Hematopoietic multipotent progenitor cell treated with erythropoietin and hydrocortisone succinate and interleukin-3 and kit ligand, for 6 days (in vitro differentiated cells): ENCODE measurements around the gene HMCN2.

Source experiments
- DNase-seq: peaks from one replicate; pipeline ENCODE4 v3.0.0-alpha.2; 2015

HMCN2 gene

DNA sequence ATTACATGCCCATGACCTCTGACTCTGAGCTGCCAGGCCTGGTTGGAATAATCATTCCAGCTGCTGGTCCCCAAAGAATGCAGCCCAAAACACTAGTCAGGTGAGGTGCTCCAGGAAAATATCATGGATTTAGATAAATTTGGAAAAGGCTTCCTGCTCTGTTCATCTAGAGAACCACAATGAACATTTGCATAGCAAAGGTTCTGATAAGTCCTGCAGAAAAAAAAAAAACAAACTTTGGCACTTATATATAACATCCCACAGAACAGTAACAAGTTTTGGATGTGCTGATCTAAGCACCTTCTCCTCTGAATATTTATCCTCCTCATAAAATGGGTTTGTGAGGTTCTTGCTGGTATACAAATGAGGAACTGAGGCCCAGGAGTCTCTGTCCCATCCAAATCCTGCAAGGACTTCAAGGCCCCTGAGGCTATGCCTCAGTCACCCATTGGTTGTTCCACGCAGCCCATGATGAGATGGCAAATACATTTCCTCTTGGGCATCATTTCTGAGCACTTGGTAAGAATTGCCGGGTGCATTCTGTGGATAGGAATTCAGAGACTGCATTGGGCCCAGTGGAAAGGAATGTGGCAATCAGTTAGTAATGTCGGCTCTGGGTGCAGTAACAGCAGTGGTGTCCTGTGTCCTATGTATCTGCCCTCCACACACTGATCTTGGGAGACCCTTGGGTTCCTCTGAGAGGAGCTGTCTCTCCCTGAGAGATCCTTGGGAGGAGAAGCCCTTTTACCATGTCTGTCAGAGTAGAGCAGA, 105.8 kb downstream of the HMCN2 start:
- no peak for DNase-seq

DNA sequence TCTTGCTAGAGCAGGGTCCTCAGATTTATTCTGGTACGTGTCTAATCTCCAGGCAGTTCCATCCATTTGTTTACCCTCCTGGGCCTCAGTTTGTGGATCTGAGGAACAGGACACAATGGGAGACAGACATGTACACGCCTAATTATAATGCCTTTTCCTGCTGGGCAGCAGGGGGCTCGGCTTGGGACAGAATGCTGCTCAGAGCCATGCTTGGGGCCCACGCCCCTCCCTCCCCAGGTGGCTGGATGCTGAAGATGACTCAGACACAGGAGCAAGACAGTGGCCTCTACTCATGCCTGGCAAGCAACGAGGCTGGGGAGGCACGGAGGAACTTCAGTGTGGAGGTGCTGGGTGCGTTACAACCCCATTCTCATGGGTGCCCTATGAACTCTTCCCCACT, 106.5 kb downstream of the HMCN2 start:
- no peak for DNase-seq

DNA sequence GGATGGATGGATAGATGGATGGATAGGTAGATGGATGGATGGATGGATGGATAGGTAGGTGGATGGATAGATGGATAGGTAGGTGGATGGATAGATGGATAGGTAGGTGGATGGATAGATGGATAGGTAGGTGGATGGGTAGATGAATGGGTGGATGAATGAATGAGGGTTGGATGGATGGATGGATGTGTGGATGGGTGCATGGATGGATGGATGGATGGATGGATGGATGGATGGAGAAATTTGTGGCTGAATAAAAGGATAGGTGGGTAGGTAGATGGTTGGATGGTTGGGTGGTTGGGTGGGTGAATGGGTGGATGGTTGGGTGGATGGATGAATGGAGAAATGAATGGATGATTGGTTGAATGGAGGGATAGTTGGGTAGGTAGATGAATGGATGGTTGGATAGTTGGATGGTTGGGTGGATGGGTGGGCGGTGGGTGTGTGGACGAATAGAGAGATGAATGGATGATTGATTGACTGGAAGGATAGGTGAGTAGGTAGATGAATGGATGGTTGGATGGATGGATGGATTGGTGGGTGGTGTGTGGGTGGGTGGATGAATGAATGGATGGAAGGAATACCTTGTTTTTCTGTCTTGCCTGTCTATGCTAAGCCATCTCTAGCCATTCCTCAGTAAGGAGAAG, 108.2 kb downstream of the HMCN2 start:
- no peak for DNase-seq

DNA sequence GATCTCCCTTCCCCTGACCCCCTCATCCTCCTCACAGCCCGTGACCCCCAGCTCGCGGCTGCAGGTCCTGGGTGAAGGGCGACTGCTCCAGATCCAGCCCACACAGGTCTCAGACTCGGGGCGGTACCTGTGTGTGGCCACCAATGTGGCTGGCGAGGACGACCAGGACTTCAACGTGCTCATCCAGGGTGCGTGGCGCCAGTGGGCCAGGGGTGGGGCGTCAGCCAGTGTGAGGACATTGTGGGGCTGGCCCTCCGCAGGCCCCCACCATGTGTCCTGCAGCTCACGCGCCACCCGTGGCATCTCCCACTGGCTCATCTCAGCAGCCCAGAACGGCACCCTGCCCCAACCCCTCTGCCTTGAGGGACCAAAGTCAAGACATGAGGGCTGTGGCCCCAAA, 112.1 kb downstream of the HMCN2 start:
- no peak for DNase-seq

DNA sequence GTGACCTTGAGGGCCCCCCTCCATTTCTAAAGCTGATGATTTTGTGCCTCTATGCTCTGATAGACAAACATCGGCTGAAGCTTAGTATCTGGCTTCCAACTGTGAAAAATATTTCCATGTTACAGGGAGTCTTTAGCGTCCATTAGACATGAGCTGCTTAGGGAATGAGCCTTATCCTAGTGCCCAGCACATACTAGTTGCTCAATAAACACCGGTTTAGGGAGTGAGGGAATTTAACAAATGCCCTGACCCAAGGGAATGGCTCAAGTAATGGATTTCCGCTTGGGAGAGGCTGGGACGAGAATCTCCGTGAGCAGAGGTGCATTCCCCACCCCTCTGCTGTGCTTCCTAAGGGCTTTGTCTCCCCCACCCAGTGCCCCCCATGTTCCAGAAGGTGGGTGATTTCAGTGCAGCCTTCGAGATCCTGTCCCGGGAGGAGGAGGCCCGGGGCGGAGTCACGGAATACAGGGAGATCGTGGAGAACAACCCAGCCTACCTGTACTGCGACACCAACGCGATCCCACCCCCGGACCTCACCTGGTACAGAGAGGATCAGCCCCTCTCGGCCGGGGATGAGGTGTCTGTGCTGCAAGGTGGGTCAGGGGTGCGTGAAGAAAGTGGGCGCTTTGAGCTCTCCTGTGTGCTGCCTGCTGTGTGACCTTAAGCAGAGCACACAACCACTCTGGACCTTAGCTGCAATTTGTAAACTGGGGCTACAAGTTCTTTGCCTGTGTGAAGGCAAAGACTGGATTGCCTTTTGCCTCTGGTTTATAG, 113.5 kb downstream of the HMCN2 start:
- no peak for DNase-seq

DNA sequence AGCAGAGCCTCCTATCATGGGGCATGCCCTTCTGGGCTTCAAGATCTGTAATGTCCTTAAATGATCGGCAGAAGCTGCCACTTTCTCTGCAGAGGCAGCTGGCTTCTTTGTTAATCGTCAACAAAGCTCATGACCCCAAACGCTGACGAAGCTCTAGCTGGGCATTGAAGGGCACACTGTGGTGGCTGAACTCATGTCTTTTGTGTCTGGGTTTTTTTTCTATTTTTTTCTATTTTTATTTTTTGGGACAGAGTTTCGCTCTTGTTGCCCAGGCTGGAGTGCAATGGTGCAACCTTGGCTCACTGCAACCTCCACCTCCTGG, 114.0 kb downstream of the HMCN2 start:
- DNase-seq = no peak

DNA sequence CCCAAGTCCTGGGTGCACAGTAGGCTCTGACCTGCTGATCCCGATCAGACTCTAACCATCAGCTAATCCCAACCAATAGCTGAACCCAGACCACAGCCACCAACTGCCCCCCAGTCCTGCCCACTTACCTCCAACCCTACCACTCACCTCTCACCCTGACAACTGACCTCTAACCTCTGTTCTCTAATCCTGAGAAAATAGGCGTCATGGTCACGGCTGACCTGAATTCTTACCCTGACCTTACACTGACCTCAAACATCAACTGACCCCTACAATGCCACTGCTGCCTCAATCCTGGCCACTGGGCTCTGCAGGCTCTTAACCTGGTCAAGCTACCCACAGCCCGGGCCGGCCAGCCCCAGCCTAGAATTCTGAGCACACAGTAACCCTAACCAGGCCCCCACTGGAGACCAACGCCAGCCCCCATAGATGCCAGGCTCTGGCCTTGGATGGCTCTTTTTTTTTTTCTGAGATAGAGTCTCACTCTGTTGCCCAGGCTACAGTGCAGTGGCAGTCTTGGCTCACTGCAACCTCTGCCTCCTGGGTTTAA, 115.4 kb downstream of the HMCN2 start:
- no peak for DNase-seq

DNA sequence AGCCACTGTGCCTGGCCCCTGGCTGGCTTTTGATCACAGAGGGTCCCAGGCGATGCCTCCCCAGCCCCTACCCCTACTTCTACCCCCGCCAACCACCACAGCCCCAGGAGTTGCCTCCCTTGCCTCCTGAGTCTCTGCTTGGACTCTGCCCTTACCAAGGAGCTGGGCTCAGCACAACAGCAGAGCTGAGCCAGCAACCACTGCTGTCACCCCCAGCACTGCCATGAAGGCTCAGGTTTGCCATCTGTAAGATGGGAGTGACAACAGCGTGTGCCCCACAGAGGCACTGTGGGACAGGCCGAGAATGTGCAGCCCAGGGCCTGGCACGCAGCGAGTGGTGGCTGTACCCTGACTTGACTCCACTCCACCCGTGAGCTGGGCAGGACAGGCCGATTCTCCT, 116.1 kb downstream of the HMCN2 start:
- no peak for DNase-seq

DNA sequence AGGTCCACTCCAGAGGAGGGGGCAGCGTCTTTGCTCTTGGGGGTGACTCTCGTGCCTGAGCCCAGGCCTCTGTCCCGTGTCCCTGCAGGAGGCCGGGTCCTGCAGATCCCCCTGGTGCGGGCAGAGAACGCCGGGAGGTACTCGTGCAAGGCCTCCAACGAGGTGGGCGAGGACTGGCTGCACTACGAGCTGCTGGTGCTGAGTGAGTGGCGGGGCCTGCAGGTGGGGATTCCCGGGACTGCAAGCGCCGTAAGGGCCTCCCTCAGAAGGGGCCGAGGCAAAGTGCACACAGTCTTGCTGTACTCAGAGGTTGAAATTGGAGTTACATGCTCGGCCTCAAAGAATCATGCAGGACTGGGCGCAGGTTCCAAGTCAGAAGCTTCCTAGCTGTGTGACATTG, 116.5 kb downstream of the HMCN2 start:
- DNase-seq = no peak

DNA sequence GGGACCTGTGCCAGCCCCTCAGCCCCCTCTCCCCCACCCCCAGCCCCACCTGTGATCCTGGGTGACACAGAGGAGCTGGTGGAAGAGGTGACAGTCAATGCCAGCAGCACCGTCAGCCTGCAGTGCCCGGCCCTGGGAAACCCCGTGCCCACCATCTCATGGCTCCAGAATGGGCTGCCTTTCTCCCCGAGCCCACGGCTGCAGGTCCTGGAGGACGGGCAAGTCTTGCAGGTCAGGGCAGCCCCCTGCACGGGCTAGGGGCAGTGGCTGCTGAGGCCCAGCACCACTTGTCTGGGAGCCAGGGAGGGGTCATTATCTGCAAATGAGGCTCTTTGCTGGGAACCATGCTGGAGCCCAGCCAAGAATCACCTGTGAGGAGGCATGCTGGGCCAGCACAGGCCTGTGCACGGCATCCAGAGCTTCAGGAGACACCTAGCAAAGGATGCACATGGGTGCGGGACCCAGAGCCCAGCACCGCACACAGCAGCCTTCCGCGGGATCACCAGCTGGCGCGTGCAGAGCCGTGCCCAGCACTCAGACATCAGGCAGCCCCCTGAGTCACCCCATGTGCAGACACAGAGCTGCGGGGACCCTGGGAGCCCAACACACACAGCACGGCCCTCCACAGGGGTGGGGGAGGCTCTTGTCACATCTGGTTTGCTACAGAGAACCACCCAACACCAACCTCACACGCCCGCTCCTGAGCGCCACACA, 117.2 kb downstream of the HMCN2 start:
- no peak for DNase-seq

DNA sequence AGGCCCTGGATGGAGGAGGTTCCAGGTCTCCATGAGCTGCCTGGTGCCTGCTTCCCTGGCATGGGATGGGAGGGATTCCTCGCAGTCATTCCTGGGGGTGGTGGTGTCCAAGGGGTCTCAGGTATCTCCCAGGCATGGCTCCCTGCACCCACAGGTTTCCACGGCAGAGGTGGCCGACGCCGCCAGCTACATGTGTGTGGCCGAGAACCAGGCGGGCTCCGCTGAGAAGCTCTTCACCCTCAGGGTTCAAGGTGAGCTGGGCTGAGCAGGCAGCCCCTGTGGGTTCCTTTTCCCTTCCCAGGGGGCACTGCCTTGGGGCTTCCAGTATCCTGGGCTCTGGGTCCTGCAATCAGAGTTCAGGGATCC, 117.8 kb downstream of the HMCN2 start:
- DNase-seq = no peak

DNA sequence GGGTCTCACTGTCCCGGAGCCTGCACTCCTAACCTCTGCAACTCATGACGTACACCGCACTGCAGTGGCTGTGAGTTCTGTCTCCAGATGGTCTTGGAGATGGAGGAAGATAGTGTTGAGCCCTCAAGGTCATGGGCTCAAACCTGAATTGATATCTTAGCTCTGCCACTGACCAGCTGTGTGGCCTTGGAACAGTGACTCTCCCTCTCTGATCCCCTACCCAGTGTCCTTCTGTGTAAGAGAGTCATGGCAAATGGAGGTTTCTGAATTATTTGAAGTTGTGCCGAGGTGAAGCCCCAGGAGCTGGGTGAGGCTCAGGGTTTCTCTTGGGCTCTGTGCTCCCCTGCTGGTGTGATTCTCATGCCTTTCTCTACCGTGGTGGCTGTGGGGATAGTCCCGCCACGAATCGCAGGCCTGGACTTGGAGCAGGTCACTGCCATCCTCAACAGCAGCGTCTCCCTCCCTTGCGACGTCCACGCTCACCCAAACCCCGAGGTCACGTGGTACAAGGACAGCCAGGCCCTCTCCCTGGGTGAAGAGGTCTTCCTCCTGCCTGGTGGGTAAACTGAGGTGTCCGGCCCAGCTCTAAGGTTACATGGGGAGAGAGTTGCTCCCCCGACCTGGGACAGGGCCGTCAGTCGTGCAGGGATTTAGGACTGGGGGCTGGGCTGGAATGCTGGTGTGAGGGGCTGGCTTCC, 118.6 kb downstream of the HMCN2 start:
- no peak for DNase-seq

DNA sequence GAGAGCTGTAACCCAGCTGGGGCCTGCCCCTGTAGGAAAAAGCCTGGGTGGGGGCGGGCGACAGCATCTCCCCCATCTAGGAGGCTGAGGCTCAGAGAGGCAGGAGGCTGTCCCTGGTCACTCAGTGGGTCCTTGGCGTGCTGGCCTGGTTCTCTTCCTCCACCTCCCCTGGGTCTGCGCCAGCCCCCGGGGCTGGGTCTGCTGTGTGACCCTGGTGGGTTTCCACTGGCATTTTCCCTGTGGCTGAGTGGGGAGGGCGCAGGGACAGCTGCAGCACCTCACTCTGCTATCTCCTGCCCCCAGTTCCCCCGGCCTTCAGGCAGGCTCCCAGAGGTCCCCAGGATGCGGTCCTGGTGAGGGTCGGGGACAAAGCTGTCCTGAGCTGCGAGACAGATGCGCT, 119.7 kb downstream of the HMCN2 start:
- no peak for DNase-seq

DNA sequence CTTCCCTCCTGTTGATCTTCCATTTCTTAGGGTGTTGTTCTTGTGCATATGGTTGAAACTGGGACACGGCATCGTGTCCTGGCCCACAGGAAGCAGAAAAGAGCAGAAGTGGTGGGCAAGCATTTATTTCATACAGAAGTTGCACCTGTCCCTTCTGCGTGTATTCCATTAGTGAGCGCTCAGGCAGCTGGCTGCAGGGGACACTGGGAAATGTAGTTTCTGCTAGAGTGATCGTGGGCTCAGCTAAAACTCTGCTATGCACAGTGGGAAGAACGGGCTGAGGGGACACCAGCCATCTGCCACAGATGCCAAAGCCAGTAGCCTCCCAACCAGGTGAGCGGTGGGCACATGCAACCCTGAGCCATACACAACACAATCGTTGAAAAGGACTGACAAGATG, 121.8 kb downstream of the HMCN2 start:
- no peak for DNase-seq

DNA sequence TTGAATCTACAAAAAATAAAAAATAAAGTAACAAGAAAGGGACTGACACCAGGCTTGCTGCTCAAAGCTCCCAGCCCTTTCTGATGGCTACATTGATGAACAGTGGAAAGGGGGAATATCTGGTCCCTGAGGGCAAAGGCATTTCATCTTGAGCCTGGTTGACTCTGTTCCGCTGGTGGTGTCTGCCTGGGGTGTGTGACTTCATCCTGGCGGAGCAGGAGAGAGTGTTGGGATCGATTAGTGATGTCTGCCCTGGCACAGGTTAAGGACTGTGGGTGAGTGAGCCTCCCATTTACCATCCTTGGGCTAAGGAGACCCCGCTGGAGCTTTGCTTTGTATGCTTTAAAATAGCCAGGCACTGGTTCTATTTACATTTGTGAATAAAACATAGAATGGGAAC, 122.3 kb downstream of the HMCN2 start:
- DNase-seq = no peak

DNA sequence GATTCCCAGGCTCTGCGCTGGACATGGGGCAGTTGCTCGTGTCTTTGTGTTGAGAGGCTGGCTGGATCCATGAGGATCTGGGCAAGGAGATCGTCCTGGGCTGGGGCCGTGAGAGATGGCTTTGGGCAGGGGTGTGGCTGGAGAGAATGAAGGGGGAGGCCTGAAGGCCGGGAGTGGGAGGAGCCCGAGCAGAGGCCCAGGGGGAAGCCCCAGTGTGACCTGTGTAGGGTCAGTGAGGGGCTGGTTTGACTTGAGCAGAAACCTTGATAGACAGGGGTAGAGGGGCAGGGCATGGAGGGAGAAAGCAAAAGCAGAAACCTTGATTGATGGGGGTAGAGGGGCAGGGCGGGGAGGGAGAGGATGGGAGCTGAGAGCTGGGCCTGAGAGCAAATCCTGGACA, 124.8 kb downstream of the HMCN2 start:
- DNase-seq = no peak

DNA sequence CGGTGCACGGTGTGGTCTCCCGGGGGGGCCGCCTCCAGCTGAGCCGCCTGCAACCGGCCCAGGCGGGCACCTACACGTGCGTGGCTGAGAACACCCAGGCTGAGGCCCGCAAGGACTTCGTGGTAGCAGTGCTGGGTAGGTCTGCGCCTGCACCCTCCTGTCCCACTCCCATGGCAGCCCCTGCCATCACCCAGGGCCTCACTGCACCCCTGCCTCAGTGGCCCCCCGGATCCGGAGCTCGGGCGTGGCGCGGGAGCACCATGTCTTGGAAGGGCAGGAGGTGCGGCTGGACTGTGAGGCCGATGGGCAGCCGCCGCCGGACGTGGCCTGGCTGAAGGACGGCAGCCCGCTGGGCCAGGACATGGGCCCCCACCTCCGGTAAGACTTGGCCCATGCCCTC, 125.4 kb downstream of the HMCN2 start:
- no peak for DNase-seq

DNA sequence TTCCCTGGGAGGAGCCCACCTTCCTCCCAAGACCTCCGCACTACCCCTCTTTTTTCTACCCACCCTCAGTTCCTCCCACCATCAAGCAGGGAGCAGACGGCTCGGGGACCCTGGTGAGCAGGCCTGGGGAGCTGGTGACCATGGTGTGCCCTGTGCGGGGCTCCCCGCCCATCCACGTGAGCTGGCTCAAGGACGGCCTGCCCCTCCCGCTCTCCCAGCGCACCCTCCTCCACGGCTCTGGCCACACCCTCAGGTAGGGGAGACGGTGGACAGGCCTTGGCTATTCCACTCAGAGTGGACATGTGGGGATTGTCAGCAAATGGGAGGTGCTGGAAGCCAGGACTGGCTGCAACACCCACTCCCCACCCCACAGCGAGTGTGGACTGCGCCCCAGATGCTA, 126.3 kb downstream of the HMCN2 start:
- DNase-seq = no peak

DNA sequence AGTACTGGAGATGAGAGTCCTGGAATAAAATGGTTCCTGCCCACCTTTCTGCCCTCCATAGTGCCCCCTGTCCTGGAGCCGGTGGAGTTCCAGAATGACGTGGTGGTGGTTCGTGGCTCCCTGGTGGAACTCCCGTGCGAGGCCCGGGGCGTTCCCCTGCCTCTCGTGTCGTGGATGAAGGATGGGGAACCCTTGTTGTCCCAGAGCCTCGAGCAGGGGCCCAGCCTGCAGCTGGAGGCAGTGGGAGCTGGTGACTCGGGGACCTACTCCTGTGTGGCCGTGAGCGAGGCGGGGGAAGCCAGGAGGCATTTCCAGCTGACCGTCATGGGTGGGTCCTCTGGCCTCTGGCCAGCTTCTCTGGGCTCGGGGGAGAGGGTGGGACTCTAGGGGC, 128.1 kb downstream of the HMCN2 start:
- DNase-seq = no peak

DNA sequence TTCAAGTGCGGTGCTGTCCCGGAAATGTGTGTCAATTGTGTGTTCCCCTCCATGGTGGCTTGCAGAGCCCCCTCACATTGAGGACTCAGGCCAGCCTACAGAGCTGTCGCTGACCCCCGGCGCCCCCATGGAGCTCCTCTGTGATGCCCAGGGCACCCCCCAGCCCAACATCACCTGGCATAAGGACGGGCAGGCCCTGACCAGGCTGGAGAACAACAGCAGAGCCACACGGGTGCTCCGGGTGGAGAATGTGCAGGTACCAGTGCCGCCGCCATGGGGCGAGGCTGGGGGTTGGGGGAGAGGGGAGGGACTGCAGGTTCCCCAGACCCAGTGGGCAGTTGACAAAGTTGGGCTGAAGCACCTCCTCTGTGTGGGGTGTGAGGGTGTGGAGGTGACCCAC, 128.8 kb downstream of the HMCN2 start:
- no peak for DNase-seq

DNA sequence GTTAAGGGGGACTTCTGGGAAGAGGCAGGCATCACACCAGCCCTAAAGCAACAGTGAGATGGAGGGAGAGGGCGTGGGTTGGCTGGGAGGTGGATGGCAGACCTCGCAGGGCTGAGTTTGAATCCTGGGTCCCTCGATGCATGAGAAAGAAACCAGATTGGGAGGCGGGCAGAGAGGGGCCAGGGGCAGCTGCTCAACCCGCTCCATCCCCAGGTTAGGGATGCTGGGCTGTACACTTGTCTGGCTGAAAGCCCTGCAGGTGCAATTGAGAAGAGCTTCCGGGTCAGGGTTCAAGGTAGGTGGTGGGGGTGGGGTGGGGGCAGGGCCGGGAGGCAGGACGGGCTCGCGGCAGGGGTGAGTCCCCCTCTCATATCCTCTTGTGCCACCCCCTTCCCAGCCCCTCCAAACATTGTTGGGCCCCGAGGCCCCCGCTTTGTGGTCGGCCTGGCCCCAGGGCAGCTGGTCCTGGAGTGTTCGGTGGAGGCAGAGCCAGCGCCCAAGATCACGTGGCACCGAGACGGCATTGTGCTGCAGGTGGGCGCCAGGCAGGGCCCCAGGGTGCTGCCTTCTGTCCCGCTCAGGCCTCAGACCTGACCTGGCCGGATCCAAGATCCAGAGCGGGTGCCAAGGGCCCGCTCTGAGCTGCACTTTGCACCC, 129.4 kb downstream of the HMCN2 start:
- DNase-seq = no peak

DNA sequence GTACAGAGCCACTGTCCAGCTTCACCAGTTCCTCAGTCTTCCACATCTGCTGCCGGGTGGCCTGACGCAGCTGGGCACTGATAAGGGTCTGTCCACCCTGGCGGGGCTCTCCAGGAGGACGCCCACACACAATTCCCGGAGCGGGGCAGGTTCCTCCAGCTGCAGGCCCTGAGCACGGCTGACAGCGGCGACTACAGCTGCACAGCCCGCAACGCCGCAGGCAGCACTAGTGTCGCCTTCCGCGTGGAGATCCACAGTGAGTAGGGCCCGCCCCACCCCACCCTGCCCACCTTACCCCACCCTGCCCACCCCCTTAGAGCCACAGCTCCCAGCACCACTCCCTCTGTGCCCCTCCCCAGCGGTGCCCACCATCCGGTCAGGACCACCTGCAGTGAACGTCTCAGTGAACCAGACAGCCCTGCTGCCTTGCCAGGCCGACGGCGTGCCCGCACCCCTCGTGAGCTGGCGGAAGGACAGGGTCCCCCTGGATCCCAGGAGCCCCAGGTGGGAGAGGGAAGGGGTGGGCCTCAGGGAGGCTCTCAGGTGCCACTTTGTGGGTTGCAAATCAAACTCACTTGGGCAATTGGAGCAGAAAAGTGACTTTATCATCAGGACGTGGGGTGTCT, 130.4 kb downstream of the HMCN2 start:
- DNase-seq = no peak
